HCT116 (cell line): Measurements from ENCODE around the gene BLNK. TPM values are rescaled to one million over a fixed set of nuclear protein-coding genes. Genes with fewer than 3 reads are reported as not detected.

Experiments
- ATAC-seq: fragments of 200-7000 bp; cut with Tn5 transposase; 2 replicates; pipeline ENCODE4 v1.9.1; 2020; ENCODE audit warnings: mild to moderate bottlenecking, moderate library complexity
- BruUV-seq: library from RNA; stranded (reverse); fragments of 400-500 nt; replicated peaks from 2 replicates; lab custom pipeline; 2021; lab: Mats Ljungman, UMichigan
- CTCF ChIA-PET: fragments of 300-600 bp; sonication (Branson Sonifier 250); formaldehyde crosslinking; loops from one replicate; lab custom pipeline; 2021; ENCODE audit warnings: antibody characterized with exemption; lab: Charles Lee
- POLR2A ChIA-PET: fragments of 300-600, 350-600 bp; sonication (Branson Sonifier 250); formaldehyde crosslinking; loops from one replicate; lab custom pipeline; 2021; ENCODE audit warnings: antibody characterized with exemption; lab: Charles Lee
- RAD21 ChIA-PET, 2 experiments: fragments of 300-600 bp; sonication (Branson Sonifier 250); formaldehyde crosslinking; loops; one replicate each; lab custom pipeline; 2023; ENCODE audit warnings: low total read pairs in 2 of 2; ENCODE audit not compliant: uncharacterized antibody in 2 of 2, unreplicated experiment in 2 of 2, low non-redundant PET in 1 of 2; lab: Charles Lee
- DNase-seq: peaks from one replicate; pipeline ENCODE4 v3.0.0-alpha.2; 2010; ENCODE audit warnings: low read depth, low spot score
- H2AFZ ChIP-seq: fragments of 200-600 bp; shearing (Covaris generic), sonication (generic); 2 replicates; pipeline ENCODE4 v1.6.1; 2017; ENCODE audit warnings: low read depth, mixed run types, mixed read lengths, antibody characterized with exemption, low read length; ENCODE audit not compliant: poor library complexity, severe bottlenecking
- H3K27ac ChIP-seq: 2 replicates; pipeline ENCODE4 v1.5.1; 2012; ENCODE audit warnings: low read depth, low read length
- H3K27me3 ChIP-seq: fragments of 200-600 bp; sonication (generic); 2 replicates; pipeline ENCODE4 v1.6.1; 2016; ENCODE audit warnings: mixed run types, low read length, mixed read lengths; ENCODE audit not compliant: insufficient read depth
- H3K36me3 ChIP-seq, 2 experiments: fragments of 200-500 bp in 1 of 2; fragments of 200-600 bp in 1 of 2; sonication (Bioruptor generic) in 1 of 2; sonication (generic) in 1 of 2; 2 replicates each; pipeline versions ENCODE4 v1.5.1 to v1.6.1; 2014 to 2016; ENCODE audit warnings: low read length in 2 of 2, inconsistent platforms in 1 of 2, mixed read lengths in 1 of 2, mixed run types in 1 of 2; ENCODE audit not compliant: insufficient read depth in 2 of 2, control insufficient read depth in 1 of 2
- H3K4me1 ChIP-seq, 2 experiments: fragments of 200-600 bp in 1 of 2; sonication (generic) in 1 of 2; 2 replicates each; pipeline versions ENCODE4 v1.5.1 to v1.6.1; 2012 to 2017; ENCODE audit warnings: low read length in 2 of 2, inconsistent platforms in 1 of 2, mild to moderate bottlenecking in 1 of 2, mixed read lengths in 1 of 2, mixed run types in 1 of 2, moderate library complexity in 1 of 2; ENCODE audit not compliant: insufficient read depth in 2 of 2, control insufficient read depth in 1 of 2
- H3K4me2 ChIP-seq: fragments of 200-600 bp; sonication (generic); 2 replicates; pipeline ENCODE4 v1.6.1; 2017; ENCODE audit warnings: mixed run types, low read length, mixed read lengths
- H3K4me3 ChIP-seq, 2 experiments: fragments of 200-600 bp in 1 of 2; sonication (generic) in 1 of 2; replicated peaks in 1 of 2; 2 replicates each; pipeline ENCODE4 v1.5.1; 2011 to 2016; ENCODE audit warnings: low read length in 2 of 2, control low read depth in 1 of 2, low read depth in 1 of 2, mild to moderate bottlenecking in 1 of 2, mixed read lengths in 1 of 2, mixed run types in 1 of 2
- H3K79me2 ChIP-seq: fragments of 200-600 bp; sonication (generic); 2 replicates; pipeline ENCODE4 v1.6.1; 2017; ENCODE audit warnings: mild to moderate bottlenecking, mixed run types, low read length, moderate library complexity, mixed read lengths; ENCODE audit not compliant: insufficient read depth
- H3K9ac ChIP-seq: fragments of 200-600 bp; sonication (generic); 2 replicates; pipeline ENCODE4 v1.6.1; 2016; ENCODE audit warnings: low read length, mixed read lengths
- H3K9me2 ChIP-seq: fragments of 200-600 bp; sonication (generic), shearing (Covaris generic); 2 replicates; pipeline ENCODE4 v1.6.1; 2017; ENCODE audit warnings: mixed run types, mild to moderate bottlenecking, moderate library complexity; ENCODE audit not compliant: insufficient read depth
- H3K9me3 ChIP-seq, 2 experiments: fragments of 200-500 bp in 1 of 2; fragments of 200-600 bp in 1 of 2; sonication (Bioruptor generic) in 1 of 2; sonication (generic) in 1 of 2; 2 replicates each; pipeline ENCODE4 v1.6.1; 2014 to 2017; ENCODE audit warnings: low read length in 2 of 2, mixed read lengths in 2 of 2, inconsistent platforms in 1 of 2, low read depth in 1 of 2, mild to moderate bottlenecking in 1 of 2, mixed run types in 1 of 2, moderate library complexity in 1 of 2; ENCODE audit not compliant: control insufficient read depth in 1 of 2, insufficient read depth in 1 of 2
- H4K20me1 ChIP-seq: fragments of 200-600 bp; sonication (generic), shearing (Covaris generic); 2 replicates; pipeline ENCODE4 v1.6.1; 2017; ENCODE audit warnings: mixed run types, mild to moderate bottlenecking, moderate library complexity; ENCODE audit not compliant: insufficient read depth
- CEBPB ChIP-seq: IDR thresholded peaks from 2 replicates; pipeline ENCODE4 v1.6.1; 2012; ENCODE audit warnings: low read depth
- ELF1 ChIP-seq: IDR thresholded peaks from 2 replicates; pipeline ENCODE4 v1.6.1; 2012; ENCODE audit warnings: low read depth, borderline replicate concordance
- EZH2 ChIP-seq: fragments of 200-600 bp; sonication (generic); IDR thresholded peaks from 2 replicates; pipeline ENCODE4 v1.6.1; 2017; ENCODE audit warnings: antibody characterized with exemption, mixed run types
- EZH2phosphoT487 ChIP-seq: fragments of 200-600 bp; IDR thresholded peaks from 2 replicates; pipeline ENCODE4 v1.6.1; 2018; ENCODE audit warnings: antibody characterized with exemption, borderline replicate concordance
- FOSL1 ChIP-seq: IDR thresholded peaks from 2 replicates; pipeline ENCODE4 v1.6.1; 2012; ENCODE audit warnings: low read depth
- JUND ChIP-seq: IDR thresholded peaks from 2 replicates; pipeline ENCODE4 v1.6.1; 2012
- RAD21 ChIP-seq: IDR thresholded peaks from 2 replicates; pipeline ENCODE4 v1.6.1; 2012; ENCODE audit warnings: low read depth, mild to moderate bottlenecking
- SRF ChIP-seq: IDR thresholded peaks from 2 replicates; pipeline ENCODE4 v1.6.1; 2012; ENCODE audit warnings: low read depth
- intact Hi-C: fragments of 100-400 bp; cut with micrococcal nuclease; formaldehyde crosslinking; loops from 2 replicates; pipeline ENCODE4 v1.10.0; 2022
- total RNA-seq: library from RNA; stranded (reverse); gene quantifications from one replicate; pipeline ENCODE4 v1.2.1, GENCODE V29; 2021; ENCODE audit not compliant: unreplicated experiment
- TF ChIP-seq, protein P1 (sequence below): IDR thresholded peaks from 2 replicates; pipeline ENCODE4 v1.6.1; 2012
- TF ChIP-seq, protein P2 (sequence below), 3 experiments: fragments of 200-600 bp in 1 of 3; sonication (generic) in 1 of 3; IDR thresholded peaks in 2 of 3; conservative IDR thresholded peaks in 1 of 3; 2 replicates each; pipeline ENCODE4 v1.5.1; 2012 to 2017; ENCODE audit warnings: low read depth in 2 of 3, low read length in 2 of 3, antibody characterized with exemption in 1 of 3, borderline replicate concordance in 1 of 3, control low read depth in 1 of 3, mild to moderate bottlenecking in 1 of 3, mixed read lengths in 1 of 3, mixed run types in 1 of 3, moderate library complexity in 1 of 3; ENCODE audit not compliant: insufficient read depth in 1 of 3

BLNK gene
- total RNA-seq, 1 experiment from 2014 or later: 0.59 TPM

DNA sequence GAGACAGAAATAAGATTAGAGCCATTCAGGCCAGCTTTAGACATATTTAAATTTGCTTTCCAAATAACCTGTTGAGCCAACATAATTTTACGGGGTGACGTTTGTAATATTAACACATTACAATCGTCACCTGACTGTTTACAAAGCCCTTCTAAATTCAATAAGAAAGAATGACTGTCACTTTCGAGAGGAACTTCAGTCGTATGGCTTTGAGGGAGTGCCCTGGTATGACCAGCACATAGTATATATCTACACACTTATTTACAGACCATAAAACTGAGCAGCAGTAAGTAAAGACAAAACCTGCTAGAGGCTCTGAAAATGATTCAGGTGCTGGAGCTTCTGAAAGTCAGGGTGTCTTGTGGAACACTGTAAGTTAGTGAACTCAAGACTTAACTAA is 62.4 kb downstream of the BLNK start:
- Histone ChIP-seq H3K27me3 (no peaks in the 10 kb centered on the region), H3K79me2 (no peaks in the 10 kb centered on the region), H3K9ac (no peak overlapping the region), H4K20me1 (no peaks in the 10 kb centered on the region), H3K27ac (no peak overlapping the region), H3K9me3 (no peaks in the 10 kb centered on the region), H3K9me2 (no peaks in the 10 kb centered on the region), H3K36me3 (no peaks in the 10 kb centered on the region), H2AFZ (no peak overlapping the region), H3K4me2 (no peak overlapping the region), H3K4me3 (no peak overlapping the region), H3K4me1 (no peaks in the 10 kb centered on the region)
- DNase-seq (no peak), ATAC-seq (no peak)
- intact Hi-C loops: no loop called here
- ChIA-PET CTCF (no interaction called here), RAD21 (no interaction called here), POLR2A (no interaction called here)
- no TSS peak for BruUV-seq
- TF ChIP-seq JUND (no peak), EZH2phosphoT487 (no peak), RAD21 (no peak), SRF (no peak), CEBPB (no peak), FOSL1 (no peak), ELF1 (no peak), EZH2 (no peak)
- TF ChIP-seq, protein P1, sequence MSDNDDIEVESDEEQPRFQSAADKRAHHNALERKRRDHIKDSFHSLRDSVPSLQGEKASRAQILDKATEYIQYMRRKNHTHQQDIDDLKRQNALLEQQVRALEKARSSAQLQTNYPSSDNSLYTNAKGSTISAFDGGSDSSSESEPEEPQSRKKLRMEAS: no peak
- TF ChIP-seq, protein P2, sequence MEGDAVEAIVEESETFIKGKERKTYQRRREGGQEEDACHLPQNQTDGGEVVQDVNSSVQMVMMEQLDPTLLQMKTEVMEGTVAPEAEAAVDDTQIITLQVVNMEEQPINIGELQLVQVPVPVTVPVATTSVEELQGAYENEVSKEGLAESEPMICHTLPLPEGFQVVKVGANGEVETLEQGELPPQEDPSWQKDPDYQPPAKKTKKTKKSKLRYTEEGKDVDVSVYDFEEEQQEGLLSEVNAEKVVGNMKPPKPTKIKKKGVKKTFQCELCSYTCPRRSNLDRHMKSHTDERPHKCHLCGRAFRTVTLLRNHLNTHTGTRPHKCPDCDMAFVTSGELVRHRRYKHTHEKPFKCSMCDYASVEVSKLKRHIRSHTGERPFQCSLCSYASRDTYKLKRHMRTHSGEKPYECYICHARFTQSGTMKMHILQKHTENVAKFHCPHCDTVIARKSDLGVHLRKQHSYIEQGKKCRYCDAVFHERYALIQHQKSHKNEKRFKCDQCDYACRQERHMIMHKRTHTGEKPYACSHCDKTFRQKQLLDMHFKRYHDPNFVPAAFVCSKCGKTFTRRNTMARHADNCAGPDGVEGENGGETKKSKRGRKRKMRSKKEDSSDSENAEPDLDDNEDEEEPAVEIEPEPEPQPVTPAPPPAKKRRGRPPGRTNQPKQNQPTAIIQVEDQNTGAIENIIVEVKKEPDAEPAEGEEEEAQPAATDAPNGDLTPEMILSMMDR (IDR thresholded peaks at IDR 0.05 in 2 of 3, conservative IDR thresholded peaks at IDR 0.05 in 1 of 3; ENCODE audit: borderline replicate concordance in 1 of 3, insufficient read depth in 1 of 3, low read depth in 2 of 3, low read length in 2 of 3): no peak
- TF ChIP-seq, all 23 proteins: peak for 0
